Iris pigment epithelial cell (primary cell): Measurements from ENCODE around the gene PSMC3.

Experiments used
- DNase-seq: peaks from one replicate; pipeline ENCODE4 v3.0.0-alpha.2; 2011; ENCODE audit warnings: low read depth

Gene PSMC3

DNA sequence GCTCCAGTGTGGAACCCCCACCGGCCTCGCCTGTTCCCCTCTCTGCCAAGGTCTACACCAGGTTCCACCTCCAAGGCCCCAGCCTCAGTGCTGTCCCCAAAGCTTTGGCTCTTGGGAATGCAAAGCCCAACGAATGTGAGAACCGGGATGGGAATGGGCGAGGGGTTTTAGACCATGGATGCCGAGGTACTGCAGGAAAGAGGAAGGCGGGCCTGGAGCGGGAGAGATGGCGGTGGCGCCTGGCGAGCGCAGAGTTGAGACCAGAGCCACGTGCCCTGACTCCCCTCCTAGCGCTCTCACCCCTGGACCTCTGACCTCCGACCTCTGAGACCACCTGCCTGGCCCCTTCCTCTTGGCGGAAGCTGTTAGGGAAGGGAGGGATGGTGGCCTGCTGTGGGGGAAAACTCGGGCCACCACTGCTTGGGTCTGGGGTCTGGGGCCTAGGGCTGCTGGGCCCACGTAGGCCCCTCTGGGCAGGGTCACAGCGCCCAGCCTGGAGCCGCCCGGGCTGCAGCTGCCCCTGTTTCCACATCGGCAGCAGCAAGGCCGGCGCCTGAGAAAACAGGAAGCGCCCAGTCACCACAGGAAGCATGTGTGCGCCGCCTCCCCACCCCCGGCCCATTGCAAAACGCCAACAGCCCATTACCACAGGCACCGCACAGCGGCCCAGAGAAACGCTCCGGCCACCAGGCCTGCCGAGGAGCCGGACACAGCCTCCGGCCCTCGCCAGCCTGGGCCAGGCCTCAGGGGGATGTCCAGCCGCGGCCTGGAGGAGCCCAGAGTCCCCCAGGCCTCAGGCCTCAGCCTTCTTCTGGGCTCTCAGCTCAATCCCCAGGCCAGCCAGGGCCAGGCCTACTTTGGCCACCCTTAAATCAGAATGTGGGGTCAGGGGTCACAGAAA is 31.7 kb downstream of the PSMC3 start:
- DNase-seq = peak; percentile 92

DNA sequence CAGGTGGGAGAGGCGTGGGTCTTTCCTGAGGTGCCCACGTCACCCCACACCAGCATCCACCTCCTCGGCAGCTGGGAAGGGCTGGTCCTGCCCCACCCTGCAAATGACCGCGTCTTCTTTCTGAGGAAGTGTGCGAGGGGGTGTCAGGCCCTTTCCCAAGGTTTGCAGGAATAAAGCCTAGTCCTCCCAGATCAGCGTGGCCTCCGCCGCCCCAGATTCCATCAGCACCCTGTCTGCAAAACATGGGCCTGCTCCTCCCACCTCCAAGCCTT is 32.3 kb downstream of the PSMC3 start:
- no peak for DNase-seq

DNA sequence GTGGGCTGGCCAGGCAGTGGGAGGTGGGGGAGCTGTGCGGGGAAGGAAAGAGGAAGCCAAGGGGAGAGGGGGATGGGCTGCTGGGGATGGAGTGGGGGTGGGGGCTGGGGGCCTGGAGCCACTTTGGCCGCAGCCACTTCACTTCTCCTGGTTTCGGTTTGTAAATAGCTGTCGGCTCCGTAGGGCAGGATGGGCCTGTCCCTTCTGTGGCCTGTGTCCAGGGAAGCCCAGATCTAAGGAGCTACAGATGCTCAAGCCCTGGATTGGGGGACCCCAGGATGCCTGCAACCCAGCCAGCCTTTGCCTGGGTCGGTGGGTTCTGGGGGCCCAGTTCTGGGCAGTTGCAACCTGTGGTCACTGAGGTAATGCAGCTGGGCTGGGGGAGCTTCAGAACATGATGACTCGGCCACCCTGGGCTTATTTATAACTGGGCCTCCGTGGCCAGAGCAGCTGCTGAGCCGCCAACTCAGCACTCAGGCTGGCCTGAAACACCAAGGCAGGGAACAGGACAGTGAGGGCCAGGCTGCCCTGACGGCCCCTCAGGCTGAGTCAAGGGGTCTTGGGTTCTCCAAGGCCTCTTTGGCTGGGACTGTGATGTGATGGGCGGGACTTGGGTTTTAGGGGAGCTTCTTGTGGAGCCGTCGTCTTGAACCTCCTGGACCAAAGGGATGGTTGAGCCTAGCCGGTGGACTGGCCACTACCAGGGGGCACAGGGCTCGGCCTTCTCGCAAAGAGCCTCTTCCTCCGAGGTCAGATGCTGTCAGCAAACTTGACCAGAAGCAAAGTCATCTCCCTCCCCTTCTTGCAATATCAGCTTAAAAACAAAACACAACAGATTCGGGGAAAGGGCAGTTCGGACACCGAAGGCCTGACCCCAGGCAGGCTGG is 32.8 kb downstream of the PSMC3 start:
- peak; percentile 84 for DNase-seq

DNA sequence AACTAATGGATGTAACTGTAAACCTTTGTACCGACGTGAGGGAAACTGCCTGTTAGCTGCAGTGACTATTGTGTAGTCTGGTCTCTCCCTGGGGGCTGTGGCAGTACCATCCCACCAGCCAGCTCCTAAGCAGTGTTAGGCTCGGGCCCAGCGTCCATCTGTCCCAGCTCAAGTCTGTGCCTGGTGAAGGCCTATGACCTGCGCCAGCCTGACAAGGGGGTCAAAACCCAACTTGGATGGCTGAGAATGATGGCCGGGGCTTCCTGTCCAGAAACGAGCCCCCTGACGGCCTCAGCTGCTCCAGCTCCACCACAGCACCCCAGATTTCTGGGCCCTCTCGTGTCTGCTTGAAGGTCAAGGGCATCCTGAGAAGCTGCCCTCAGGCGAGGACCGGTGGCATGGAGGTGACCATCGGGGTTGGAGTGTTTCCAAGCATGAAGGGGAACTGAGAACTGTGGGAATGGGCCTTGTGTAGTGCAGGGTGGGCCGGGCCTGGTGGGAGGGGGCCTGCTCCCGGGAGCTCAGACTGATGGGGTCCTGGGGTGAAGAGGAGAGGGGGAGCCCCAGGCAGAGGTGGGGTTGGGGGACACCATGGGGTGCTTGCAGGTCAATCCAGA is 33.6 kb downstream of the PSMC3 start:
- no peak for DNase-seq

DNA sequence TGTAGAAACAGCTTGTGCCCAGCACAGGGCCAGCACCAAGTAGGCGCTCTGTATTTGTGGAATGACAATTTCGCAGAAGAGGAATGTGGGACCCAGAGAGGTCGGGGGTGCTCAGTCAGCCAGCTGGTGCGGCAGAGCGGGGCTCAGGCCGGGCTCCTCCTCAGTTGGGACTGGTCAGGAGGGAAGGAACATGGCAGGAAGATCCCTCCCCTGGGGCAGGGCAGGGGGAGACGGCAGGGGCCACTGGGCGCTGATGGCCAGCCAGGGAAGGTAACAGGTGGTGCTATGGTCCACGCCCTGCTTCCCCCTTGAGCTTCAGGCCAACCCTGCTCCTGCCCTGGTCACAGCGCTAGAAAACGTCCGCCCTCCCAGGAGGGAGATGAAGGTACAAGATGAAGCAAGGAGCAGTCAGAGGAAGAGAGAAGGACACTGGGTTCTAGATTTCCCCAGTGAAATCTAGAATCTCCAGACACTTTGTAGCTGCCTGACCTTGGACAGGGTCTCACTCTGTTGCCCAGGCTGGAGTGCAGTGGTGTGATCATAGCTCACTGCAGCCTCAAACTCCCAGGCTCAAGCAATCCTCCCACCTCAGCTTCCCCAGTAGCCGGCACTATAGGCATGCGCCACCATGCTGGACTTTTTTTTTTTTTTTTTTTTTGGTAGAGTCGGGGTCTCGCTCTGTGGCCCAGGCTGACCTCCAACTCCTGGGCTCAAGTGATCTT is 34.4 kb downstream of the PSMC3 start:
- DNase-seq = no peak

DNA sequence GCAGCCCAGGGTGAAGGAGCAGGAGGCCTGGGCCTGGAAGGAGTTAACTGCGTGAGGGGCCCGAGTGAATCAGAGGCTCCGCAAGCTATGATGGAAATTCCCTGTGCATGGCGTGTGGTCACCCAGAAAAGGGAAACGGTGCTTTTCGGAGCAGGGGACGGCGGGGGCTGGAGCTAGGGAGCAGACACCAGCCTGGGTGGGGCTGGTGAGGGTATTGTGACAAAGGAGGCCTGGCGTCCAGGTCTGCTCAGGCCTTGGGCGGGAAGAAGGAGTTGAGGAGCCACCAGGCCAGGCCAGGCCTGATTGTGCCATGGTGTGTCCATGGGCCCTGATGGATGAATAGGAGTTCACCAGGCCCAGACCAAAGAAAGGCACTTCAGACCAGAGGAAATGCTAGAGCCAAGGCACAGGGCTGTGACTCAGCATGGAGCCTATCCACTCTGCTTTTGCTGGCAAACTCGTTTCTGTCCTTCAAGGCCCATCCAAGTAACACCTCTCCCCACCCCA is 35.1 kb downstream of the PSMC3 start:
- DNase-seq = no peak

DNA sequence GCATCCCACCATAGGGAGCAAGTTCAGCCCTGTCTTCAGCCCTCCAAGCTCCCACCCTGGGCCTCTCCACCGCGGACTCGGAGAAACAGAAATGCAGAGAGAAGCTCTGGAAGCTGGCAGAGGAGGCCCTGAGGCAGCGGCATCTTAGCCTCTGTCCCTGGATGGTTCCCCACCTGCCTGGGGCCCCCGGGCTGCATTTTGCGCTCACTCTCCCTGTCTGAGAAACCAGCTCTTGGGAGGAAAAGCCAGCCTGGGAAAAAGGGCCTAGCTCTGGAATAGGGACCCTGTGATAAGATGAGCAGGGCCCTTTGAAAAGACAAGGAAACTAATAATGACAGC is 35.8 kb downstream of the PSMC3 start:
- DNase-seq = no peak

DNA sequence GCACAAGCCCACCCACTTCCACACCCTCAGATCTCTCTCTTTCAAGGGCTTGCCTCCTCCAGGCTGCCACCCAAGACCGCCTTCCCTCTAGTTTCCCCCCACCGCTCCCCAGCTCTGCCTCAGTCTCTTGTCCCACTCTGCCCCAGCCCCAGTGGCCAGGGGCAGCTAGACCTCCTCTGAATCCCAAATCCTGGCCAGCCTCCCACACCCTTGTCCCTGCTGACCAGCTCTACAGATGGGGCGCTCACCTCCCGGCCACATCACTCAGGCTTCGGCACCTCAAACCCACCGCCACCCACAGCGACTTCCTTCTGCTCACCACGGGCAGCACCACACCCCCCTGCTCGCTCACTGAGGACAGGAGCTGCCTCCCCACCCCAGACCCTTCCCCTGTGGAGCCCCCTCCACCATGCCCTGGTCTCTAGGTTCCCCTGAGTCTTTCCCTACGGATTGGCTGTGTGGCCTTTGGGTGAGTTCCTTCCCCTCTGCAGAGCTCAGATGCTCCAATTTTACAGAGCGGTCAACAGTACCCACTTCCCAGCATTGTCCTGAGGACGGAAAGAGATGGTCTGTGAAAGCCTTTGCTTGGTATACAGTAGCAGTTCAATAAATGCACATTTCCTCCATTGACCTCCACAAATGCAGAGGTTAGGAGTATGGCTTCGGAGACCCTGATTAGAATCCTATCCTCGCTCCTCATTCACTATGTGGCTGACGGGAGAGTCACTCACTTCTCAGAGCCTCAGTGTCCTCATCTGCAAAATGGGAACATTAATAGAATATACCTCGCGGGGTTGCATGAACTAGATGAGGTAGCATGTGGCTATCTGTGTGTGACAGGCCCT is 36.4 kb downstream of the PSMC3 start:
- DNase-seq = no peak

- no peak for DNase-seq
Observed at GRCh38 chr11:47388697-47389576, 37.3 kb downstream of the PSMC3 start.

DNA sequence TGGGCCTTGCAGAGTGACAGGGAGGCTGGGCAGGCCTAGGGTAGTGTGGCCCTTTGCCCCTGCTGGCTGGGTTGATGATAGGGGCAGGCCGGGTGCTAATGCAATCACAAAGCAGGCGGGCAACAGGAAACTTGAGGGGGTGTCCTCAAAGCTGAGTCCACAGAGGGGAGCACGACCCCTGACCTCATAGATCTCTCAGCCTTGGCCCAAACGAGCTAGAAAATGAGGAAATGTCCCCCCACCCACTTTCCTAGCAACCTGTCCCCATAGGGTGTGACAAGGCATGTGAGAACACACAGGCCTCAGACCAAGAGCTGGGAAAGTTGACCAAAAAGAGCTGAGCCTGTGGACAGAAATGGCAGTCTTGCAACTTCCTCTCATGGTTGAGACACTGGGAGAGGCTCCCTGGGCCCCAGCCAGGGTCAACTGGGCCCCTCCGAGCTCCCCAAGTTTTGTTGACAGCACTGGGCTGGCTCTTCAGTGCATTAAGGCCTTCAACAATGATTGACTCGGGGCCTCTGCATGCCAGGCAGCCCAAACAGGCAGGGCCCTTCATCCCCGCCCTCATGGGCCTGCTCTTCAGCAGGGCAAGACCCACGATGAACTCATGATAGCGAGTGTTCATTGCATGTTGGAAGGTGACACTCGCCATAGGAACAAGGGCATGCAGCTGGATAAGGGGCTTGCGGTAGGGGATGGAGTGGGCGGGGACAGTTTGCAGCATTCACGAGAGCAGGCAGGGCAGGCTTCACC is 38.1 kb downstream of the PSMC3 start:
- DNase-seq = no peak

GRCh38 chr11:47384498-47384897 is 41.7 kb downstream of the PSMC3 start:
- no peak for DNase-seq

DNA sequence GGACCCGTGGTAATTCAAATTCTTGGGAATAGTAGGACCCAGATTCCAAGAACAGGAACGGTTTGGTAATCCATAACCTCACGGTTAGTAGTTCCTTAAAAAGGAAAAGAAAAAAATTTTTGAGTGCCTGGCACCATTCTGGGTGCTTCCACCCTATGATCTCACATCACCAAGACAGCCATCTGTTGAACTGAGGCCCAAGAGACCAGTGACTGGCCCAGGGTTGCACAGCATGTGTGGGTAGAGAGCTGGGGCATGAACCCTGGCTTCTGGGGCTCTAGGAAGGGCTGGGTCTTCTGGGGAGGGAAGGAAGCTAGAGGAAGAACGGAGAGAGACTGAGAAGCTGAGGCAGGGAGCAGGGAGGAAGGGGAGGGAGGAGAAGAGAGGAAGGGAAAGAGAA is 43.2 kb downstream of the PSMC3 start:
- no peak for DNase-seq

DNA sequence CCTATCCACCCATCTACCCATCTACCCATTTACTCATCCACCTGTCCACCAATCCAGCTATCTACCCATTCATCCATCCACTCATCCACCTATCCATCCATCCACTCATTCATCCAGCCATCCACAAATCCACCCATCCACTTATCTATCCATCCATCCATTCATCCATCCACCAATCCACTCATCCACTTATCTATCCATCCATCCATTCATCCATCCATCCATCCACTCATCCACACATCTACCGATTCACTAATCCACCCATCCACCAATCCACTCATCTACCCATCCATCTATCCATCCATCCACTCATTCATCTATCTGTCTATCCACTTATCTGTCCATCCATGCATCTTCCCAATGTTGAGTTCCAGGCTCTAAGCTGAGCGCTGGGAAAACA is 46.2 kb downstream of the PSMC3 start:
- no peak for DNase-seq

GRCh38 chr11:47379317-47379716 is 46.9 kb downstream of the PSMC3 start:
- no peak for DNase-seq

- no peak for DNase-seq
Observed at GRCh38 chr11:47378836-47379170, 47.4 kb downstream of the PSMC3 start.

DNA sequence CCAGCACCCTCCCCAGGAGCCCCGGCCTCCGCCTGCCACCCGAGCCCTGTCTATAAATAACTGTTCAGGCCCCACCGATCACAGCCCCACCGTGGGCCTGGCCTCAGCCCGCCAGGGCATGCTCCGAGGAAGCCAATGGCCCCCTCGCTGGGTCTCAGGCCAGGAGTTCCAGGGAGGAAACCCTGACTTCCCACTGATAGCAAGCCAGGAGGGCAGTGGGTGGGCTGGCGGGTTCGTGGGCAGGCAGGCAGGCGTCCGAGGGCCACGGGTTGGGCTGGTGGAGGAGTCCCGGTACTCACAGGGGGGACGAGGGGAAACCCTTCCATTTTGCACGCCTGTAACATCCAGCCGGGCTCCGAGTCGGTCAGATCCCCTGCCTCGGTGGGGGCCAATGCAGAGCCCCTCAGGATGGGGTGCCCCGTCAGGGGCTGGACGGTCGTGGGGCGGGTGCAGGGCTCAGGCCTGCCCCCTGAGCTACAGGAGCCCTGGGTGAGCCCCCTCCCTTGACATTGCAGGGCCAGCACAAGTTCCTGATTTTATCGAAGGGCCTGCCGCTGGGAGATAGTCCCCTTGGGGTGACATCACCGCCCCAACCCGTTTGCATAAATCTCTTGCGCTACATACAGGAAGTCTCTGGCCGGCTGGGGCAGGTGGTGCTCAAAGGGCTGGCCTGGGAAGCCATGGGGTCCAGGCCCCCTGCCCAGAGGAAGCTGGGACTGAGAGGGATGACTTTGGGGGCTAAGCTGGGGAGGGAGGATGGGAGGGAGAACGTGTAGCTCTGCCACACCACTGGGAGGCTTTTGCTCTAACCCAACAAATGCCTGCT is 48.0 kb downstream of the PSMC3 start, which contains the start of gene SPI1:
Gene SPI1 (minus strand): TSS at position 538 of the 826 bp plus-strand sequence. CDS start 194 bp downstream, at position 344.
- DNase-seq = no peak

DNA sequence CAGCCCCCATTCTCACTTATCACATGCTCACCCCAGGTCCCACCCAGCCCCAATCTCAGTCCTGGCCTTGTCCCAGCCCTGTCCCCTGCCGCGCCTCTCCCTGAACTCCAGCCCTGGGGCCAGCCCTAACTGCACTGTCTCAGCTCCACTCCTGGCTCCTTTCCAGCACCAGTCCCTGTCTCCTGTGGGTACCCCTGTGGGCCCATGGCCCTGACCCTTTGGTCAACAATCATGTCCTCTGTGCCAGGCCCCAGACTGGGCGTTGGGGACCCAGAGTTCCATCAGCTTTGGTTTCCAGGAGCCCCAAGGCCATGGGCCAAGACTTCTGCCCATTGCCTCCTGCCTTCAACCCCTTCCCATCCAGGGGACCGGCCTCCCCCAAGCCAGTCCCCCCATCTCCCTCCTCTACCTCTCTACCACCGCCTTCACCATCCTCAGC is 48.6 kb downstream of the PSMC3 start:
- DNase-seq = no peak
